Osteocyte (in vitro differentiated cells): ENCODE measurements around the gene NTN3. TPM values are rescaled to one million over a fixed set of nuclear protein-coding genes. Genes with fewer than 3 reads are reported as not detected.
"Not testable (repeated sequence)": the region's sequence is repeated elsewhere in the genome, so short reads cannot be mapped to it uniquely, and the experiment has no call there.

Source experiments
- DNase-seq: peaks from one replicate; pipeline ENCODE4 v3.0.0; 2021; ENCODE audit warnings: mixed read lengths; ENCODE audit not compliant: unreplicated experiment; ENCODE audit errors: extremely low spot score
- H3K27ac Mint-ChIP-seq: one replicate; pipeline ENCODE4 v1.8.0; 2021; ENCODE audit warnings: mild to moderate bottlenecking, mixed read lengths; ENCODE audit not compliant: unreplicated experiment
- H3K27me3 Mint-ChIP-seq: one replicate; pipeline ENCODE4 v1.8.0; 2021; ENCODE audit warnings: mixed read lengths; ENCODE audit not compliant: unreplicated experiment
- H3K36me3 Mint-ChIP-seq: one replicate; pipeline ENCODE4 v1.8.0; 2021; ENCODE audit warnings: mixed read lengths; ENCODE audit not compliant: unreplicated experiment
- H3K4me1 Mint-ChIP-seq: one replicate; pipeline ENCODE4 v1.8.0; 2021; ENCODE audit warnings: mixed read lengths; ENCODE audit not compliant: unreplicated experiment
- H3K4me3 Mint-ChIP-seq: one replicate; pipeline ENCODE4 v1.8.0; 2021; ENCODE audit warnings: mild to moderate bottlenecking, moderate library complexity, mixed read lengths; ENCODE audit not compliant: unreplicated experiment
- H3K9me3 Mint-ChIP-seq: one replicate; pipeline ENCODE4 v1.8.0; 2021; ENCODE audit warnings: mixed read lengths; ENCODE audit not compliant: unreplicated experiment
- CTCF ChIP-seq: fragments of 200-600 bp; sonication (generic); IDR thresholded peaks from 2 replicates; pipeline ENCODE4 v1.5.0; 2021; ENCODE audit warnings: antibody characterized with exemption, mild to moderate bottlenecking, moderate library complexity
- total RNA-seq: library from RNA; stranded (reverse); gene quantifications from 2 replicates; pipeline ENCODE4 v1.2.1, GENCODE V29; 2021

Gene NTN3
- total RNA-seq, 1 donor from 2014 or later = 1.4 TPM

GRCh38 chr16:2429034-2429770 is 41.9 kb upstream of the NTN3 start, which contains the start of gene CCNF:
TSS of gene CCNF (plus strand) at chr16:2429447. CDS start at chr16:2429482, 35 bp downstream.
- H3K27ac Mint-ChIP-seq = peak within 1 kb of the TSS; percentile 64

GRCh38 chr16:2429771-2430663 is 41.1 kb upstream of the NTN3 start:
- DNase-seq = no peak
- peak; percentile 39 for TF ChIP-seq CTCF
- H3K27me3 Mint-ChIP-seq = no peaks in the 10 kb centered on the region

More at GRCh38 chr16:2429034-2429770, 41.9 kb upstream of the NTN3 start, which contains the start of gene CCNF:
- no peaks in the 10 kb centered on the region for H3K9me3 Mint-ChIP-seq
- TF ChIP-seq CTCF = no peak
- DNase-seq = peak; percentile 98
- H3K4me3 Mint-ChIP-seq = peak within 1 kb of the TSS; percentile 87
- H3K4me1 Mint-ChIP-seq = peaks cover 21% of the 10 kb centered on the region
- H3K36me3 Mint-ChIP-seq = peaks cover 11% of the 10 kb centered on the region
- H3K27me3 Mint-ChIP-seq = no peaks in the 10 kb centered on the region

GRCh38 chr16:2432286-2432685 is 38.8 kb upstream of the NTN3 start:
- H3K27me3 Mint-ChIP-seq = no peaks in the 10 kb centered on the region
- no peaks in the 10 kb centered on the region for H3K9me3 Mint-ChIP-seq
- TF ChIP-seq CTCF = no peak
- H3K4me3 Mint-ChIP-seq = no peak overlapping the region
- H3K27ac Mint-ChIP-seq = no peak overlapping the region
- no peak for DNase-seq
- H3K4me1 Mint-ChIP-seq = peaks cover 19% of the 10 kb centered on the region
- peaks cover 18% of the 10 kb centered on the region for H3K36me3 Mint-ChIP-seq

More at GRCh38 chr16:2429771-2430663, 41.1 kb upstream of the NTN3 start:
- peaks cover 14% of the 10 kb centered on the region for H3K36me3 Mint-ChIP-seq
- H3K4me1 Mint-ChIP-seq = peaks cover 21% of the 10 kb centered on the region
- H3K4me3 Mint-ChIP-seq = peak overlapping the region; percentile 87
- no peaks in the 10 kb centered on the region for H3K9me3 Mint-ChIP-seq
- peak overlapping the region; percentile 64 for H3K27ac Mint-ChIP-seq

- Mint-ChIP-seq H3K4me1 (peaks cover 19% of the 10 kb centered on the region), H3K4me3 (no peak overlapping the region), H3K36me3 (peaks cover 19% of the 10 kb centered on the region), H3K9me3 (no peaks in the 10 kb centered on the region), H3K27me3 (no peaks in the 10 kb centered on the region), H3K27ac (no peak overlapping the region)
- no peak for TF ChIP-seq CTCF
- no peak for DNase-seq
Observed at GRCh38 chr16:2432801-2433505, 38.1 kb upstream of the NTN3 start.

DNA sequence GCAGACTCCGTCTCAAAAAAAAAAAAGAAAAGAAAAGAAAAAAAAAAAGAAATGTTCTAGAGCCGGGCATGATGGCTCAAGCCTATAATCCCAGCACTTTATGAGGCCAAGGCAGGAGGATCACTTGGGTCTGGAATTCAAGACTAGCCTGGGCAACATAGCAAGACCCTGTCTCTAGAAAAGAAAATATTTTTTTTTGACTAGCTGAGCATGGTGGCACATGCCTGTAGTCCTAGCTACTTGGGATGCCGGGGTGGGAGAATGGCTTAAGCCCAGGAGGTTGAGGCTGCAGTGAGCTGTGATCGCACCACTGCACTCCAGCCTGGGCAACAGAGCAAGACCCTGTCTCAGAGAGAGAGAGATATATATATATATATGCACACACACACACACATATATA is 35.9 kb upstream of the NTN3 start:
- H3K9me3 Mint-ChIP-seq, H3K4me1 Mint-ChIP-seq, DNase-seq, H3K27ac Mint-ChIP-seq, H3K4me3 Mint-ChIP-seq, H3K27me3 Mint-ChIP-seq: not testable (repeated sequence)
- H3K36me3 Mint-ChIP-seq = peaks cover 25% of the 10 kb centered on the region
